GM23338 (cell line): ENCODE results near the gene FAM25C.
"Not testable (repeated sequence)": the region's sequence is repeated elsewhere in the genome, so short reads cannot be mapped to it uniquely, and the experiment has no call there.

Source experiments
- CTCF ChIP-seq, 2 experiments: fragments of 200-600 bp in 1 of 2; sonication (generic) in 1 of 2; conservative IDR thresholded peaks; 2 replicates each; pipeline versions ENCODE4 v1.5.1 to v1.6.1; 2016 to 2017; ENCODE audit warnings: antibody characterized with exemption in 2 of 2, low read depth in 2 of 2, mild to moderate bottlenecking in 2 of 2, moderate library complexity in 1 of 2
- ETS1 ChIP-seq: IDR thresholded peaks from 2 replicates; pipeline ENCODE4 v1.6.1; 2016; ENCODE audit warnings: antibody characterized with exemption
- EZH2 ChIP-seq: fragments of 200-600 bp; sonication (generic); IDR thresholded peaks from one replicate; pipeline ENCODE4 v1.8.0; 2017; ENCODE audit warnings: antibody characterized with exemption, mild to moderate bottlenecking, low read depth; ENCODE audit not compliant: unreplicated experiment
- EZH2phosphoT487 ChIP-seq: fragments of 200-600 bp; sonication (generic); IDR thresholded peaks from one replicate; pipeline ENCODE4 v1.8.1; 2018; ENCODE audit warnings: antibody characterized with exemption; ENCODE audit not compliant: unreplicated experiment
- JUNB ChIP-seq: IDR thresholded peaks from one replicate; pipeline ENCODE4 v1.6.1; 2016; ENCODE audit warnings: antibody characterized with exemption; ENCODE audit not compliant: unreplicated experiment
- NANOG ChIP-seq: IDR thresholded peaks from 2 replicates; pipeline ENCODE4 v1.6.1; 2016; ENCODE audit warnings: antibody characterized with exemption, borderline replicate concordance
- POLR2AphosphoS5 ChIP-seq: IDR thresholded peaks from 2 replicates; pipeline ENCODE4 v1.6.1; 2016; ENCODE audit warnings: antibody characterized with exemption, low read depth
- REST ChIP-seq: IDR thresholded peaks from one replicate; pipeline ENCODE4 v1.6.1; 2018; ENCODE audit warnings: antibody characterized with exemption; ENCODE audit not compliant: unreplicated experiment
- ZNF114 ChIP-seq: fragments of 250-450 bp; sonication (Bioruptor Pico); IDR thresholded peaks from 2 replicates; pipeline ENCODE4 v1.5.0; 2020; ENCODE audit warnings: mild to moderate bottlenecking, moderate library complexity
- ZNF331 ChIP-seq: fragments of 250-450 bp; sonication (Bioruptor Pico); IDR thresholded peaks from 2 replicates; pipeline ENCODE4 v1.5.0; 2020; ENCODE audit warnings: low read depth, mild to moderate bottlenecking, moderate library complexity

GRCh38 chr10:47957158-47957557, 42.4 kb downstream of the FAM25C start:
- not testable (repeated sequence) for TF ChIP-seq CTCF (conservative IDR thresholded peaks at IDR 0.05; ENCODE audit: low read depth in 2 of 2); EZH2; ZNF331 (CRISPR knock-in tag); REST; ETS1; POLR2AphosphoS5; ZNF114 (CRISPR knock-in tag); EZH2phosphoT487; JUNB; NANOG
